Fibroblast of mammary gland (primary cell): ENCODE data around the gene NOPCHAP1.

Experiments
- DNase-seq: peaks from one replicate; pipeline ENCODE4 v3.0.0-alpha.2; 2010; ENCODE audit warnings: low read depth
- H3K4me3 ChIP-seq: 2 replicates; pipeline ENCODE4 v1.5.1; 2011; ENCODE audit warnings: low read depth, mild to moderate bottlenecking, low read length, moderate library complexity; ENCODE audit not compliant: control insufficient read depth
- CTCF ChIP-seq: conservative IDR thresholded peaks from 2 replicates; pipeline ENCODE4 v1.5.1; 2011; ENCODE audit warnings: low read depth, low read length, inconsistent platforms; ENCODE audit not compliant: control insufficient read depth, insufficient read depth

Gene NOPCHAP1

GRCh38 chr12:104964856-104965205, 21.3 kb upstream of the NOPCHAP1 start:
- no peak for TF ChIP-seq CTCF
- no peak overlapping the region for H3K4me3 ChIP-seq
- no peak for DNase-seq

DNA sequence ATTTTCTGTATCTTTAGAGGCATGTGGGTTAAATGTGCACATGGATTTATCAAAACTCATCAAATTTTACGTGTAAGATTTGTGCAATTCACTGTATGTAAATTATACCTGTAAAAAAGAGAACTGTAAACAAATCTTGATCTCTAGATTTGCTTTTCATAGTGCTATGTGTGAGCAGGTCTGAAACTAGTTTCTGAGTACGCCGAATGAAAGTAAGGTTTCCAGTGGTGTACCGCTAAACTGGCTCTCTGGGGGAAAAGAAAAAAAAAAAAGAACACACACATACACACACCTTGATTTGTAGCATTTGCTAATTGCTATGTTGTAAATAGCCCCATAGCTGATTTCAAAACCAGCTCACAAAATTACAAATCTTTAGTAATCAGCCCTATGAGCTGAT, 19.4 kb upstream of the NOPCHAP1 start:
- DNase-seq = no peak
- no peak for TF ChIP-seq CTCF
- no peak overlapping the region for H3K4me3 ChIP-seq

- no peak overlapping the region for H3K4me3 ChIP-seq
- no peak for TF ChIP-seq CTCF
- DNase-seq = no peak
Observed at GRCh38 chr12:104969343-104969742, 16.8 kb upstream of the NOPCHAP1 start.

- H3K4me3 ChIP-seq = no peak overlapping the region
- no peak for TF ChIP-seq CTCF
- DNase-seq = peak; percentile 26
Observed at GRCh38 chr12:104971306-104971705, 14.8 kb upstream of the NOPCHAP1 start.

- no peak for DNase-seq
- no peak for TF ChIP-seq CTCF
- no peak overlapping the region for H3K4me3 ChIP-seq
Observed at GRCh38 chr12:104973250-104973649, 12.9 kb upstream of the NOPCHAP1 start.

- TF ChIP-seq CTCF = no peak
- peak; percentile 55 for DNase-seq
- no peak overlapping the region for H3K4me3 ChIP-seq
Observed at GRCh38 chr12:104974626-104975290, 11.4 kb upstream of the NOPCHAP1 start.
